Caki2 (cell line): ENCODE data around the gene FBXO34. TPM values are rescaled to one million over a fixed set of nuclear protein-coding genes. Genes with fewer than 3 reads are reported as not detected.
"Not testable (repeated sequence)": the region's sequence is repeated elsewhere in the genome, so short reads cannot be mapped to it uniquely, and the experiment has no call there.

Experiments used
- DNase-seq: peaks from one replicate; pipeline ENCODE4 v3.0.0-alpha.2; 2015; ENCODE audit warnings: low read depth
- in situ Hi-C: cut with HindIII; loops from 2 replicates; pipeline ENCODE4 v1.10.0; 2016; ENCODE audit warnings: low sequenced_read_pairs, low pct_unique_long_range_greater_than_20kb, mixed read lengths
- total RNA-seq: library from RNA; depleted of rRNA; stranded (reverse); fragments of >200 nt; shearing (Covaris generic); gene quantifications from 2 replicates; pipeline ENCODE4 v1.2.3, GENCODE V29; 2014; ENCODE audit warnings: low replicate concordance

The FBXO34 gene
- total RNA-seq, 1 experiment from 2014 or later, result 20.3 TPM

- in situ Hi-C loops, result no loop called here
- DNase-seq, result no peak
Observed at GRCh38 chr14:55356913-55357312, 85.7 kb downstream of the FBXO34 start.

- in situ Hi-C loops, result no loop called here
Observed at GRCh38 chr14:55359307-55359706, 88.1 kb downstream of the FBXO34 start.

GRCh38 chr14:55361190-55361589, 90.0 kb downstream of the FBXO34 start:
- no peak for DNase-seq
- in situ Hi-C loops, result no loop called here

More at GRCh38 chr14:55359307-55359706, 88.1 kb downstream of the FBXO34 start:
- no peak for DNase-seq

- in situ Hi-C loops, result no loop called here
- DNase-seq, result no peak
Observed at GRCh38 chr14:55366271-55366670, 95.0 kb downstream of the FBXO34 start.

GRCh38 chr14:55370883-55371455, 99.7 kb downstream of the FBXO34 start:
- no peak for DNase-seq
- in situ Hi-C loops, result no loop called here

- in situ Hi-C loops, result no loop called here
- DNase-seq, result no peak
Observed at GRCh38 chr14:55372423-55372822, 101.2 kb downstream of the FBXO34 start.

GRCh38 chr14:55372825-55373224, 101.6 kb downstream of the FBXO34 start:
- in situ Hi-C loops, result no loop called here
- DNase-seq, result no peak

GRCh38 chr14:55373784-55374705, 102.8 kb downstream of the FBXO34 start:
- DNase-seq, result no peak
- in situ Hi-C loops, result no loop called here

- DNase-seq, result no peak
- in situ Hi-C loops, result no loop called here
Observed at GRCh38 chr14:55374771-55375170, 103.5 kb downstream of the FBXO34 start.

- DNase-seq, result no peak
- in situ Hi-C loops, result no loop called here
Observed at GRCh38 chr14:55377236-55377635, 106.0 kb downstream of the FBXO34 start.

GRCh38 chr14:55381040-55381439, 109.8 kb downstream of the FBXO34 start:
- in situ Hi-C loops, result no loop called here
- no peak for DNase-seq

GRCh38 chr14:55381561-55381960, 110.3 kb downstream of the FBXO34 start:
- in situ Hi-C loops, result no loop called here
- no peak for DNase-seq

- in situ Hi-C loops, result no loop called here
- DNase-seq, result no peak
Observed at GRCh38 chr14:55382483-55382882, 111.3 kb downstream of the FBXO34 start.

- peak; percentile 79 for DNase-seq
- in situ Hi-C loops, result not testable (repeated sequence)
Observed at GRCh38 chr14:55383056-55383466, 111.8 kb downstream of the FBXO34 start.

GRCh38 chr14:55383541-55384140, 112.4 kb downstream of the FBXO34 start:
- in situ Hi-C loops, result no loop called here
- peak; percentile 60 for DNase-seq

- no peak for DNase-seq
- in situ Hi-C loops, result no loop called here
Observed at GRCh38 chr14:55384536-55384935, 113.3 kb downstream of the FBXO34 start.

GRCh38 chr14:55386037-55386808, 115.0 kb downstream of the FBXO34 start:
- DNase-seq, result no peak
- in situ Hi-C loops, result no loop called here

GRCh38 chr14:55387121-55387520, 115.9 kb downstream of the FBXO34 start:
- in situ Hi-C loops, result no loop called here
- no peak for DNase-seq

GRCh38 chr14:55388160-55388559, 116.9 kb downstream of the FBXO34 start:
- in situ Hi-C loops, result no loop called here
- DNase-seq, result no peak
